ENCODE results near the gene UBE2F.
"Not testable (repeated sequence)": the region's sequence is repeated elsewhere in the genome, so short reads cannot be mapped to it uniquely, and the experiment has no call there.

Gene UBE2F

DNA sequence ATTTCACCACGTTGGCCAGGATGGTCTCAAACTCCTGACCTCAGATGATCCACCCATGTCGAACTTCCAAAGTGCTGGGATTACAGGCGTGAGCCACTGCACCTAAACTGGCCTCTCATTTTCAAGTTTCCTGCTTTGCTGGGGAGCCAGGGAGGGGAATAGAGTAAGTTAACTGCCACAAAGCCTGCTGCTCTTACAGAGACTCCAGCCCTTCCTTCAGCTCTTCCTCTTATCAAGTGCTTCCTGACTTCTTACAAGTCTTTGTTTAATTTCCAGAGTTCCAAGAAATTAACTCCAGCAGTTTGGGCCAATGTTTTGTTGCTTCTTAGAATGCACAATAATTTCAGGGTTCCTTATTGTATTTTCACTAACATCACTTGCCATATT, 24.3 kb upstream of the UBE2F start:
- Histone ChIP-seq H3K9ac (no peak overlapping the region), H3K4me3 (ENCODE audit: low read depth, low read length) (no peak overlapping the region), H3K4me2 (ENCODE audit: low read length) (no peak overlapping the region), H2AFZ (no peak overlapping the region), H3K4me1 (no peaks in the 10 kb centered on the region), H3K27me3 (ENCODE audit: control insufficient read depth, insufficient read depth, low read length) (no peaks in the 10 kb centered on the region), H3K79me2 (no peaks in the 10 kb centered on the region), H3K36me3 (ENCODE audit: control insufficient read depth, insufficient read depth, low read length) (no peaks in the 10 kb centered on the region), H3K27ac (no peak overlapping the region), H3K9me3 (ENCODE audit: control insufficient read depth, low read length) (no peaks in the 10 kb centered on the region)
- TF ChIP-seq, protein P1, sequence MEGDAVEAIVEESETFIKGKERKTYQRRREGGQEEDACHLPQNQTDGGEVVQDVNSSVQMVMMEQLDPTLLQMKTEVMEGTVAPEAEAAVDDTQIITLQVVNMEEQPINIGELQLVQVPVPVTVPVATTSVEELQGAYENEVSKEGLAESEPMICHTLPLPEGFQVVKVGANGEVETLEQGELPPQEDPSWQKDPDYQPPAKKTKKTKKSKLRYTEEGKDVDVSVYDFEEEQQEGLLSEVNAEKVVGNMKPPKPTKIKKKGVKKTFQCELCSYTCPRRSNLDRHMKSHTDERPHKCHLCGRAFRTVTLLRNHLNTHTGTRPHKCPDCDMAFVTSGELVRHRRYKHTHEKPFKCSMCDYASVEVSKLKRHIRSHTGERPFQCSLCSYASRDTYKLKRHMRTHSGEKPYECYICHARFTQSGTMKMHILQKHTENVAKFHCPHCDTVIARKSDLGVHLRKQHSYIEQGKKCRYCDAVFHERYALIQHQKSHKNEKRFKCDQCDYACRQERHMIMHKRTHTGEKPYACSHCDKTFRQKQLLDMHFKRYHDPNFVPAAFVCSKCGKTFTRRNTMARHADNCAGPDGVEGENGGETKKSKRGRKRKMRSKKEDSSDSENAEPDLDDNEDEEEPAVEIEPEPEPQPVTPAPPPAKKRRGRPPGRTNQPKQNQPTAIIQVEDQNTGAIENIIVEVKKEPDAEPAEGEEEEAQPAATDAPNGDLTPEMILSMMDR (IDR thresholded peaks at IDR 0.05) = no peak

DNA sequence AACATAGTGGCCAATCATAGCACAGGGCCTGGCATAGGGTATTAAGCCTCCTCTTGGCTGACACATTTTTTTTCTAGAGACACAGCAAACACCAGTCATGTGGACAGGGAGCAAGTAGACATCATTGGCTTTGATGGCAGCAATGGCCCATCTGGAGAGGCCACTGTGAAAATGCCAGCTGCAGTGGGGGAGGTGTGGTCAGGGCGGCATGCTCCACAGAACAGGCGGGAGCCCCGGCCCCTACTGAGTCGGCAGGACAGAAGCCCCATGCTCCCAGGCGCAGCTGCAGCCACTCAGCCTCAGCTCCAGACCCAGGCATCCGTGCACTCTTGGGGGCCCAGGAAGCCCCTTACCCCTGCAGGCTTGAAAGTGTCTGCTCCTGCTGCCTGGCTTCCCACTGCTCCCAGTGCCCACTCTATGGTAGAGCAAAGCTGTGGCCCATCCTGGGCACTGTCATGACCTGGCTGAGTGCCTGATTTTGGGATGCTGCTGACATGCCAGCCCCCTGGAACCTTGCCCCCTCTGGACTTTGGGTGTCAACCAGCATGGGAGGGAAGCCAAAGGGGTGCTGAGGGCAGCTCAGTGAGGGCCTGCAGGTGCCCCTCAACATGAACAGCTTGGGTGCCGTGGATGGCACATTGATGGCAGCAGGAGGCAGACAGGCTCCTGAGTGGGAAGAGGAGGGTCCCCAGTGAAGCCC, 23.3 kb upstream of the UBE2F start:
- no peak overlapping the region for H2AFZ ChIP-seq
- H3K79me2 ChIP-seq = no peaks in the 10 kb centered on the region
- H3K9me3 ChIP-seq (ENCODE audit: control insufficient read depth, low read length) = no peaks in the 10 kb centered on the region
- no peak overlapping the region for H3K4me3 ChIP-seq (ENCODE audit: low read depth, low read length)
- TF ChIP-seq, protein P1 (IDR thresholded peaks at IDR 0.05) = no peak
- H3K9ac ChIP-seq = no peak overlapping the region
- H3K4me1 ChIP-seq = no peaks in the 10 kb centered on the region
- no peak overlapping the region for H3K27ac ChIP-seq
- no peaks in the 10 kb centered on the region for H3K36me3 ChIP-seq (ENCODE audit: control insufficient read depth, insufficient read depth, low read length)
- no peaks in the 10 kb centered on the region for H3K27me3 ChIP-seq (ENCODE audit: control insufficient read depth, insufficient read depth, low read length)
- no peak overlapping the region for H3K4me2 ChIP-seq (ENCODE audit: low read length)

DNA sequence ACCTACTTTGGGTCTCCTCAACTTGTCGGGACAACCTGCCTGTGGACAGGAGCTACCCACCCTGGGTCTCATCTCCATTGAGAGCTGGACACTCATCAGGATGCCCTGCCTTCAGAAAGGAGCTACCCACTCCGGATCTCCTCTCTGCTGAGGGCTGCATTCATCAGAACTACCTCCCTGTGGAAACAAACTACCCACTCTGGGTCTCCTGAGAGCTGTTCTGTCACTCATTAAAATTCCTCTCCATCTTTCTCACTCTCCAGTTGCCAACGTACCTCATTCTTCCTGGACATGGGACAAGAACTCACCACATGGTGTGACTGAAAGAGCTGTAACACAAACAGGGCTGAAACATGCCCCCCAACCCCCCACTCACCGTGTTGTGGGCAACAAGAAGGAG, 22.5 kb upstream of the UBE2F start:
- Histone ChIP-seq H2AFZ (no peak overlapping the region), H3K9me3 (ENCODE audit: control insufficient read depth, low read length) (no peaks in the 10 kb centered on the region), H3K36me3 (ENCODE audit: control insufficient read depth, insufficient read depth, low read length) (no peaks in the 10 kb centered on the region), H3K4me3 (ENCODE audit: low read depth, low read length) (no peak overlapping the region), H3K79me2 (no peaks in the 10 kb centered on the region), H3K4me2 (ENCODE audit: low read length) (no peak overlapping the region), H3K27ac (no peak overlapping the region), H3K27me3 (ENCODE audit: control insufficient read depth, insufficient read depth, low read length) (no peaks in the 10 kb centered on the region), H3K4me1 (no peaks in the 10 kb centered on the region), H3K9ac (no peak overlapping the region)
- TF ChIP-seq, protein P1 (IDR thresholded peaks at IDR 0.05) = no peak

DNA sequence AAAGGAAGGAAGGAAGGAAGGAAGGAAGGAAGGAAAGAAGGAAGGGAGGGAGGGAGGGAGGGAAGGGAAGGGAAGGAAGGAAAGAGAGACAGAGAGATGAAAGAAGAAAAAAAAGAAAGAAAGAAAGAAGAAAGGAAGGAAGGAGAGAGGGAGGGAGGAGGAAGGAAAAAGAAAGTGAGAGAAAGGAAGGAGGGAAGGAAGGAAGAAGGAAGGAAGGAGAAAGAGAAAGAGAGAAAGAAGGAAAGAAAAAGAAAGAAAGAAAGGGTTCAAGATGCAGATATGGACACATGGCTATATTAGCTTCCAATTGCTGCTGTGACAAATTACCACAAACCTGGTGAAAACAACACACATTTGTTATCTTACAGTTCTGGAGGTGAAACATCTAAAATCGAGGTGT, 20.4 kb upstream of the UBE2F start:
- Histone ChIP-seq H3K27me3 (ENCODE audit: control insufficient read depth, insufficient read depth, low read length) (no peaks in the 10 kb centered on the region), H3K4me1 (no peaks in the 10 kb centered on the region), H3K27ac (no peak overlapping the region), H3K9ac (no peak overlapping the region), H2AFZ (no peak overlapping the region), H3K79me2 (no peaks in the 10 kb centered on the region), H3K9me3 (ENCODE audit: control insufficient read depth, low read length) (no peaks in the 10 kb centered on the region), H3K4me2 (ENCODE audit: low read length) (no peak overlapping the region), H3K4me3 (ENCODE audit: low read depth, low read length) (no peak overlapping the region), H3K36me3 (ENCODE audit: control insufficient read depth, insufficient read depth, low read length) (no peaks in the 10 kb centered on the region)
- TF ChIP-seq, protein P1 (IDR thresholded peaks at IDR 0.05) = no peak

DNA sequence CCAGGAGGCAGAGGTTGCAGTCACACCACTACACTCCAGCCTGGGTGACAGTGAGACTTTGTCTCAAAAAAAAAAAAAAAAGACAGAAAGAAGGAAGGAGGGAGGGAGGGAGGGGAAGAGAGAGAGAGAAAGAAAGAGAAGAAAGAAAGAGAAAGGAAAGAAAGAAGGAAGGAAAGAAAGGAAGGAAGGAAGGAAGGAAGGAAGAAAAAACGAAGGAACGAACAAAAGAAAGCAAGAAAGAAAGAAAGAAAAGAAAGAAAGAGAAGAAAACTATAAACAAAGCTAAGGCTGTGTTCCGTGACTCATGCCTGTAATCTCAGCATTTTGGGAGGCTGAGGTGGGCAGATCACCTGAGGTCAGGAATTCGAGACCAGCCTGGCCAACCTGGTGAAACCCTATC, 15.5 kb upstream of the UBE2F start:
- H3K4me2 ChIP-seq (ENCODE audit: low read length); H2AFZ ChIP-seq; H3K4me1 ChIP-seq; H3K27me3 ChIP-seq (ENCODE audit: control insufficient read depth, insufficient read depth, low read length); H3K36me3 ChIP-seq (ENCODE audit: control insufficient read depth, insufficient read depth, low read length); H3K4me3 ChIP-seq (ENCODE audit: low read depth, low read length); H3K9me3 ChIP-seq (ENCODE audit: control insufficient read depth, low read length); H3K79me2 ChIP-seq; H3K9ac ChIP-seq; H3K27ac ChIP-seq: not testable (repeated sequence)

All from parathyroid adenoma (tissue), 2 donors.